Medulla oblongata (tissue), 1 donor: Measurements from ENCODE around the gene ANKRD23.
"Not testable (repeated sequence)": the region's sequence is repeated elsewhere in the genome, so short reads cannot be mapped to it uniquely, and the experiment has no call there.

ENCODE experiments used
- DNase-seq: peaks from one replicate; pipeline ENCODE4 v3.0.0-alpha.2; 2015; ENCODE audit errors: extremely low spot score

The ANKRD23 gene

GRCh38 chr2:96863575-96864342 is 19.9 kb upstream of the ANKRD23 start:
- no peak for DNase-seq

- not testable (repeated sequence) for DNase-seq
Measured at GRCh38 chr2:96863056-96863455, 19.2 kb upstream of the ANKRD23 start.

GRCh38 chr2:96861074-96861473 is 17.3 kb upstream of the ANKRD23 start:
- no peak for DNase-seq

GRCh38 chr2:96860065-96861029 is 16.5 kb upstream of the ANKRD23 start:
- DNase-seq, result peak; percentile 43

- no peak for DNase-seq
Measured at GRCh38 chr2:96859681-96860064, 15.9 kb upstream of the ANKRD23 start.

- peak; percentile 62 for DNase-seq
Measured at GRCh38 chr2:96859099-96859649, 15.4 kb upstream of the ANKRD23 start.

GRCh38 chr2:96857667-96858372 is 14.0 kb upstream of the ANKRD23 start, which contains the start of gene ANKRD39:
TSS of gene ANKRD39 (minus strand) at chr2:96858016. CDS start at chr2:96857987, 29 bp downstream.
- peak; percentile 99 for DNase-seq

- DNase-seq, result peak; percentile 47
Measured at GRCh38 chr2:96856776-96857666, 13.2 kb upstream of the ANKRD23 start.

- DNase-seq, result no peak
Measured at GRCh38 chr2:96853321-96853720, 9.5 kb upstream of the ANKRD23 start.

GRCh38 chr2:96852667-96853066 is 8.8 kb upstream of the ANKRD23 start:
- DNase-seq, result no peak

GRCh38 chr2:96848264-96848663 is 4.4 kb upstream of the ANKRD23 start:
- DNase-seq, result no peak

GRCh38 chr2:96847586-96847985 is 3.8 kb upstream of the ANKRD23 start:
- no peak for DNase-seq

GRCh38 chr2:96846825-96847224 is 3.0 kb upstream of the ANKRD23 start:
- no peak for DNase-seq

GRCh38 chr2:96844405-96844808 is 586 bp upstream of the ANKRD23 start:
- no peak for DNase-seq

GRCh38 chr2:96842600-96842999 is 1.2 kb downstream of the ANKRD23 start:
- no peak for DNase-seq

- no peak for DNase-seq
Measured at GRCh38 chr2:96841701-96842495, 1.9 kb downstream of the ANKRD23 start.

GRCh38 chr2:96839875-96840850 is 3.7 kb downstream of the ANKRD23 start:
- no peak for DNase-seq

GRCh38 chr2:96839293-96839874 is 4.4 kb downstream of the ANKRD23 start:
- no peak for DNase-seq
